Measurements from ENCODE around the gene LOXL3.

DNA sequence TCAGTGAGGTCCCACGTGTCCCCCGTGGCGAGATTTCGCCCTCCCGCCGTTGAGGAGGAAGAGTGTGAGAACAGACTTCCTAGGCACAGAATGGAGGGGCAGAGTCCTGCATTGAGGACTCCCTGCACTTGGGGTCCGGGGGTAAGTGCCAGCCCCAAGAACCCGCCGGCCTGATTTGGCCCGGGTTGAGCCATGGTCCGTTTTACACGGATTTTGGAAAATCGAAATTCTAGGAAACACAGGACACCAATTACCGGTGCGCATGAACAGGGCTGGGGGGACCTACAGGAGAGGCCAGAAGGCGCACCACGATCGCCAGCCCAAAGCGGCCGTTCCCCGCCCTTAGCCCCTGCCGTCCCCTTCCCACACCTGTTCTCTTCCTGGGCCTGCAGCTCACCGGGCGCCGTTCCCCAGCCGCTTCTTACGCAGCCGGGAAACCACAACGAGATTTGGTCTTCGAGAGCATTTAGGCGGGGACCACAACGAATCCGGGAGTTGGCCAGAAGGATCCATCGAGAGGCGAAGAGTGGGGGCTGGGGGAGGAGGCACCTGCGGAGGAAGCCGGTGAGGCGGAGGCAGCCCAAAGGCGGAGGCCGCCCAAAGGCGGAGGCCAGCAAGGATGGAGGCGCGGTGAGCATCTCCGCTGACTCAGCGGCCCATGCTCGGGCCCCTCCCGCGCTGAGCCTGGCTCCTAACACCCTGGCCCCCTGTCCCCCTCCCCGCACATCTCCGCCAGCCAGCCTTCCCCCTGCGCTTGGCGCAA is 40.0 kb downstream of the LOXL3 start:
- TF ChIP-seq POLR2A (IDR thresholded peaks at IDR 0.05) (no peak), EP300 (IDR thresholded peaks at IDR 0.05) (peak in 1 of 2 donors; percentile 85)
- TF ChIP-seq, protein P1, sequence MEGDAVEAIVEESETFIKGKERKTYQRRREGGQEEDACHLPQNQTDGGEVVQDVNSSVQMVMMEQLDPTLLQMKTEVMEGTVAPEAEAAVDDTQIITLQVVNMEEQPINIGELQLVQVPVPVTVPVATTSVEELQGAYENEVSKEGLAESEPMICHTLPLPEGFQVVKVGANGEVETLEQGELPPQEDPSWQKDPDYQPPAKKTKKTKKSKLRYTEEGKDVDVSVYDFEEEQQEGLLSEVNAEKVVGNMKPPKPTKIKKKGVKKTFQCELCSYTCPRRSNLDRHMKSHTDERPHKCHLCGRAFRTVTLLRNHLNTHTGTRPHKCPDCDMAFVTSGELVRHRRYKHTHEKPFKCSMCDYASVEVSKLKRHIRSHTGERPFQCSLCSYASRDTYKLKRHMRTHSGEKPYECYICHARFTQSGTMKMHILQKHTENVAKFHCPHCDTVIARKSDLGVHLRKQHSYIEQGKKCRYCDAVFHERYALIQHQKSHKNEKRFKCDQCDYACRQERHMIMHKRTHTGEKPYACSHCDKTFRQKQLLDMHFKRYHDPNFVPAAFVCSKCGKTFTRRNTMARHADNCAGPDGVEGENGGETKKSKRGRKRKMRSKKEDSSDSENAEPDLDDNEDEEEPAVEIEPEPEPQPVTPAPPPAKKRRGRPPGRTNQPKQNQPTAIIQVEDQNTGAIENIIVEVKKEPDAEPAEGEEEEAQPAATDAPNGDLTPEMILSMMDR (IDR thresholded peaks at IDR 0.05), result no peak

Data from tibial nerve (tissue), 4 donors.